ENCODE measurements around the gene RTL1.

RTL1 gene

GRCh38 chr14:100864960-100865681 is 38.4 kb downstream of the RTL1 start:
- DNase-seq: no peak

GRCh38 chr14:100864206-100864605 is 39.3 kb downstream of the RTL1 start:
- DNase-seq: no peak

- no peak for DNase-seq
Observed at GRCh38 chr14:100862793-100863192, 40.7 kb downstream of the RTL1 start.

- no peak for DNase-seq
Observed at GRCh38 chr14:100862277-100862676, 41.2 kb downstream of the RTL1 start.

GRCh38 chr14:100861937-100862247 is 41.6 kb downstream of the RTL1 start:
- DNase-seq: no peak

GRCh38 chr14:100861188-100861936 is 42.2 kb downstream of the RTL1 start:
- DNase-seq: no peak

- no peak for DNase-seq
Observed at GRCh38 chr14:100860556-100861187, 42.9 kb downstream of the RTL1 start.

GRCh38 chr14:100859781-100860180 is 43.7 kb downstream of the RTL1 start:
- DNase-seq: no peak

GRCh38 chr14:100858838-100859220 is 44.7 kb downstream of the RTL1 start:
- DNase-seq: no peak

GRCh38 chr14:100857923-100858837 is 45.3 kb downstream of the RTL1 start:
- DNase-seq: no peak

- no peak for DNase-seq
Observed at GRCh38 chr14:100857233-100857922, 46.1 kb downstream of the RTL1 start.

GRCh38 chr14:100856056-100856950 is 47.2 kb downstream of the RTL1 start:
- no peak for DNase-seq

GRCh38 chr14:100855256-100855930 is 48.1 kb downstream of the RTL1 start:
- no peak for DNase-seq

GRCh38 chr14:100854435-100854834 is 49.1 kb downstream of the RTL1 start:
- DNase-seq: no peak

- DNase-seq: no peak
Observed at GRCh38 chr14:100851946-100852620, 51.4 kb downstream of the RTL1 start.

GRCh38 chr14:100851586-100851916 is 52.0 kb downstream of the RTL1 start:
- no peak for DNase-seq

GRCh38 chr14:100850841-100851585 is 52.5 kb downstream of the RTL1 start:
- DNase-seq: peak; percentile 80

GRCh38 chr14:100849115-100849781 is 54.3 kb downstream of the RTL1 start:
- no peak for DNase-seq

GRCh38 chr14:100846309-100846859 is 57.1 kb downstream of the RTL1 start:
- DNase-seq: no peak
